NCI-H187 (cell line): ENCODE measurements around the gene IFNA17.
"Not testable (repeated sequence)": the region's sequence is repeated elsewhere in the genome, so short reads cannot be mapped to it uniquely, and the experiment has no call there.

ENCODE experiments used
- DNase-seq, 2 experiments: peaks; one replicate each; lab custom pipeline; 2025; lab: John Stamatoyannopoulos, UW

Gene IFNA17

GRCh38 chr9:21228122-21228521, at the start of gene IFNA17:
TSS of gene IFNA17 (minus strand) at chr9:21228222. CDS start at chr9:21228173, 49 bp downstream.
- no peak for DNase-seq

DNA sequence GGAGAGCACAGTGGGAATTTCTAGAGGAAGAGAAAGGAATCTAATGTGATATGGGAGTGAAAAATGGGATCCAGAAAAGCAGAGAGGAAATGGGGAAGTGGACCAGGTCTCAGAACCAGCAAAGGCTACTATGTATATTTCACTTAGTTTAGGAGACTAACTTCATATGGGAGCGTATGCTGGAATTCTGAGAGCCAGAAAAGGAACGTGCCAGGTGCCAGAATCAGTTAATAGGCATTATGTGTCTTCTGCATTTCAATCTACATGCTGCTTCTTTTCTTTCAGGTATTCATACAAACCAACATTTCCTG, 40.3 kb upstream of the IFNA17 start:
- no peak for DNase-seq

GRCh38 chr9:21267485-21268346, 39.7 kb upstream of the IFNA17 start:
- no peak for DNase-seq

DNA sequence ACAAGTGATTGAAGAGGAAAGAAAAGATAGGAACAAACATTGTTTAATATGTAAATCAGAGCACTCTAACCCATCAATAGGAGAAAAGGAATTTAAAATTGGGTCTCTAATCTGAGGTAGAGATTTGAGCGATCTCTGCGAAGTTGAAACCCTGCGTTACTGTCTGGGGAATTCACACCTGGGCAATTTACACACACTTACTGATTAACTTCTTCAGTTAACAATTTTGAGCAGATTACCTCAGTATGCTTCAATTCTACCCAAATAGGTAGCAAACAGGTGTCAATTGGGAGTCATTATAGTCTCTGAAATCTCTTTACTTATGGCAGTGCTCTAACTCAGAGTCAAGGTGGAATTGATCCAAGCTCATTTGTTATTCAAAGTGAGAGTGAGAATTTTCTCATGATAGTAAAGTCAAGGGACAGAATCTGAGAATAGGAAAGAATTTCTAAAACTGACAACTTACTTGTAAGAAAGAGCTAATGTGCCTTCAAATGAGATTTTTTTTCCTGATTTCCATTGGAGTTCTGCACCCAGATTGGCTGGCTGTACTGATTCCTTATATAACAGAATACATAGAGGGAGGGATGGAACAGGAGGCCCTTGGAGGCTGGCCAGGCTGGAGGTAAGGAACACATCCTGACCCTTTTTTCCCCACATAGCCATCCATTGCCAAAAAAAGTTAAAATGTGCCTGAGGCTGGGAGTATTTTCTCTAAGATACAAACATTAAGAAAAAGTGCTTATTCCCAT, 38.9 kb upstream of the IFNA17 start:
- no peak for DNase-seq

- no peak for DNase-seq
Observed at GRCh38 chr9:21265421-21266189, 37.6 kb upstream of the IFNA17 start.

DNA sequence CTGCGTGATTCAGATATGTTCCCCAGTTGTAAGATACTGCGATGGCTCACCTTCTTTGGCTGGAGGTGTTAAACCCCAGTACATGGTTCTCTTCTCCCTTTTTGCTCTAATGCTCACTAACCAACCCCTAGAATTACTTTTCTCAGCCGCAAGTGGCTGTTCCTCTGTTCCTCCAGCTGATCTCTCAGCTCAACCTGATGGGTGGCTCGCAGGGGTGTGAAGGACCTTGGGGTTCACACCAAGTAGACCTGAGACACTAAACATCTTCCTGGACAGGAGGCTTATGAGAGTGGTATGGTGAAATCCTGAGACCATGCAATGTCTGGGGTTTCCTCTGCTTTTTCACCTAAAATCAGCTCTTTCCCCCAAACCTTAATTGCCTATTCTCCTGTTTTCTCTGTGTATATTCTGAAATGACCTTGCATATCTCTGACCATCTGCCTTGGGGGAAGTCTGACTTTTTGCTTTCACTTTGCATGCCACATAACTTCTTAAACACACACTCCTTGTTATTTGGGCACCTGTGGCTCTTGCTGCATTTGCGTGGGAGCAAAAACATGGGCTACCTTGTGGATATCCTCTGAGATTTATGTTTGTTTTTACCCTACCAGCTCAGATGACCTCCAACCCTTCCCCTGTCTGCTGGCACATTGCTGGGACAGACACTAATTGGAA, 27.7 kb upstream of the IFNA17 start:
- no peak for DNase-seq

DNA sequence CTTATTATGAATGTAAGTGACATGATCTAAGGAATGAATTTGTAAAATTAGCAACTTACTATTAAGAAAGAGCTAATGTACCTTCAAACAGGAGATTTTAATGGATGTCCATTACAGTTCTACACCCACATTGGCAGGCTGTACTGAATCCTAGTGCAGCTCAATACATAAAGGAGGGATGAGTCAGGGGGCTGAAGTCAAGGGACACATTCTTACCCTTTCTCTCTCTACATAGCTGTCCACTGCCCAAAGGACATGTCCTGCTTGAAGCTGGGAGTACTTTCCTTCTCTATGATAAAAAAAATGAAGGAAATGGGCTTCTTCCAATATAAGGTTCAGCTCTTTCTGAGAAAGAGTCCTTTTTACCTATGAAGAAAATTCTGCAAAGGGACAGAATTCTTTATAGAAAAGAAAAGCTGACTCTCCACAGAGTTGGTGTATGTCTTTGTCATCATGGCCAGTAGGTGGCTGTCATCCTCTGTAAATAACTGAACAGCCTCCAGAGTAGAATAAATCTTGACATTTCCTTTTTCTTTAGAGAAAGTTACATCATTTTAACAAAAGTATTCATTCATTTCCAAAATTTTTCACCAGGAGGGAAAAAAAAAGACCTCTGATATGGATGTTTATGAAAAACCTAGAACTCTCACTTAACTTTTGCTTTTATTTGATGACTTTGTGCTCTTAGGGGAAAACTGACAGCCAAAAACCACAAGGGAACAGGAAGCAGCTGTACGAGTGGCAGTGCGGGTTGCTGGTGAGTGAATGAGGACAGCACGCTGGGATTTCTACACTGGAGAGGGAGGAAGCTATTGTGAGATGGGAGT, 24.9 kb upstream of the IFNA17 start:
- DNase-seq: no peak

DNA sequence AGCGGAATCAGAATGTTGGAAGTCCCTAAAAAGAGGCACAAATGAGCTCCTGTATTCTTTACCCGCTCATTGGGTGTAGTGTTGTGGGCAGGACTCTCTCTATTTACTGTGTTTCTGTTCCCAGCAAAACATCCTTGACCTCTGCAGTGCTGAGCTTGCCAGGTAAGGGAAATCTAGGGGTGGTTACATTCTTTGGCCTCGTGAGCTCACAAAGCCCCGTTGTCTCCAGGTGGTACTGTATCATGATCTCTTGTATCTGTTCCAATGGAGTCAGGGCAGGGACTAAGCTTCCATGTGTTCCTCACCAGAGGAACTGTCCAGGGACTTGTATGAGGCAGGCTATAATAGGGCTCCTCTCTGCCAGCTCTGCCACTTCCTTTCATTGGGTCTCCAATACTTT, 23.6 kb upstream of the IFNA17 start:
- no peak for DNase-seq

GRCh38 chr9:21251190-21251589, 23.2 kb upstream of the IFNA17 start:
- no peak for DNase-seq

GRCh38 chr9:21244836-21245235, 16.8 kb upstream of the IFNA17 start:
- no peak for DNase-seq

DNA sequence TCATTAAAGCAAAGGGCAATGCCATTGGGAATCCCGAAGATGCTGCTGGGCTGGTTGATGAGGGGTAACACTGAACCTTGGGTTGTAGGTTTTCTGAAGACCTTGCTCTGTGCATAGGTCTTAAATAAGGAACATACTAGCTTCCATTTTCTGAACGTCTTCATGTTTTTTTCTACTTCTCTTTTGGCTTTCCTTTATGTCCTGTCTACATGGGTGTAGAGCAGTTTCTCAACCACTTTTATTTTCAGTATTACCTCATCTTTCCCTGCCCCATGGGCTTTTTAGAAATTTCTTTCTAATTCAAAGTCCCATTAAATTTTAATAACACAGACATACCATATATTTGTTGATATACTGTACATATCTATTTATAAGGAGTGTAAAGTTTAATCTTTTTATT, 11.9 kb upstream of the IFNA17 start, which contains the start of gene IFNA14:
Gene IFNA14, minus strand, starts transcription at position 95 of the 400 bp plus-strand sequence. Its CDS starts 70 bp downstream, at position 25.
- DNase-seq: no peak

- not testable (repeated sequence) for DNase-seq
Observed at GRCh38 chr9:21236360-21236714, 8.3 kb upstream of the IFNA17 start.

DNA sequence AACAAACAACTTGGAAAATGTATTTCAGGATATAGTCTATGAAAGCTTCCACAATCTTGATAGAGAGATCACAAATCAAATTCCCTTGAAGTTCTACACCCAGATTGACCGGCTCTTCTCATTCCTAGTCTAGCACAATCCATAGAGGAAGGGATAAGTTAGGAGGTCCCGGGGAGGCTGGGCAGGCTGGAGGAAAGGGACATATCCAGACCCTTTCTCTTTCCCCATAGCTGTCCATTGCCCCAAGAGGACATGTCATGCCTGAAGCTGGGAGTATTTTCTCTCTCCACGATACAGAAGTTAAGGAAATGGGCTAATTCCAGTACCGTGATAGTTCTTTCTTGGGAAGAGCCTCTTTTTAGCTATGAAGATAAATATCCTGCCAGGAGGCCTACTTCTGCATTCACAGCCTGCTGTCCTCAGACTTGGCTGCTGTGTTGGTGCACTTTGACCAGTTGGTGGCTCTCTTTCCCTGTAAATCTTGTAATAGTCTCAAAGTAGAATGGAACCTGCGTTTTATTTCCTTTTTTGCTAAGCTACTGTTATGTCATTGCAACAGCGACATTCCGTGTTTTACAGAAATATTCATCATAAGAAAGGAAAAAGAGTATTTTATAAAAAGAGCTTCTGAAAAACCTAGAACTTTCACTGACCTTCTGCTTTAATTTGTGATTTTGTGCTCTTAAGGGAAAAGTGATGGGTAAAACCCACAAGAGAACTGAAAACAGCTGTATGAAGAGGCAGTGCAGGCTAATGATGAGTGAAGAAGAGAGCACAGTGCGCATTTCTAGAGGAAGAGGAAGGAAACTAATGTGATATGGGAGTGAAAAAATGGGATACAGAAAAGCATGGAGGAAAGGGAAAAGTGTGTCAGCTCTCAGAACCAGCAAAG, 7.7 kb upstream of the IFNA17 start:
- not testable (repeated sequence) for DNase-seq

DNA sequence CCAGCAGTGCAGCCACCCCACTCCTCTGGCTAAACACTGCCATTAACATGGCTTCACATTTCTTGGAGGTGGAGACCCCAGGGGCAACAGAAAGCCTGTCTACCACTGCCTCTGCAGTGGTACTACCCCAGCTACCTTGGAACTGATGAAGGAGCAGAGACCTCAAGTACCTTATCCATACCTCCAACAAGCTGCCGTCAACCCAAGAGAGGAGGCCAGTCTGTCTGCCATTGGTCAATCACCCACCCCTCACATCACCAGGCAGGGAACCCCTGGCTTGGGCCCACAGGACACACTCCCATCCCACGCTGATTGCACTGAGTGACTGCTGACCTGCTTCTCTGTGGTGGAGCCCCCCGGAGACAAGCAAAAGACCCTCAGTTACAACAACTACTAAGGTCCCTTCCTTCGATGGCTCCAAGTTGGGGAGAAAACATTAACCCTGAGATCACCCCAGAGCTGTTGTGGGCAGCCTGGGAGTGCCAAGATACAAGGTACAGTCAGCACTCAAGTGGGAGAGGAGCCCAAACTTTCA, 6.2 kb upstream of the IFNA17 start:
- DNase-seq: no peak

GRCh38 chr9:21233258-21233657, 5.2 kb upstream of the IFNA17 start:
- no peak for DNase-seq

DNA sequence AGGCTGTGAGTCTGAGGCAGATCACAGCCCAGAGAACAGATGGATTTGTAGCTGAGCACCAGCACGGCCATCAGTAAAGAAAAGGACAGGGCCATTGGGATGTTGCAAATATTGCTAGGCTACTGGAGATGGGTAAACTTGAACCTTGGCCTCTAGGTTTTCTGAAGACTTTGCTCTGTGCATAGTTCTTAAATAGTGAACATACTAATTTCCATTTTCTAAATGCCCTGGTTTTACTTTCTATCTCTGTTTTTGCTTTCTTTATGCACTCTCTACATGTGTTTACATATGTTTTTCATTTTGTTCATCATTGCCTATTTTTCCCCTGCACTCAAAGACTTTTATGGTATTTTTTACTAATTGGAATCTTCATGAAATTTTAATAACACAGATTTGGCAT, 10.8 kb downstream of the IFNA17 start, which contains the start of gene IFNA16:
Gene IFNA16, minus strand, starts transcription at position 101 of the 400 bp plus-strand sequence. Its CDS starts 6 bp downstream, at position 95.
- not testable (repeated sequence) for DNase-seq

GRCh38 chr9:21213411-21214326, 14.4 kb downstream of the IFNA17 start:
- not testable (repeated sequence) for DNase-seq

DNA sequence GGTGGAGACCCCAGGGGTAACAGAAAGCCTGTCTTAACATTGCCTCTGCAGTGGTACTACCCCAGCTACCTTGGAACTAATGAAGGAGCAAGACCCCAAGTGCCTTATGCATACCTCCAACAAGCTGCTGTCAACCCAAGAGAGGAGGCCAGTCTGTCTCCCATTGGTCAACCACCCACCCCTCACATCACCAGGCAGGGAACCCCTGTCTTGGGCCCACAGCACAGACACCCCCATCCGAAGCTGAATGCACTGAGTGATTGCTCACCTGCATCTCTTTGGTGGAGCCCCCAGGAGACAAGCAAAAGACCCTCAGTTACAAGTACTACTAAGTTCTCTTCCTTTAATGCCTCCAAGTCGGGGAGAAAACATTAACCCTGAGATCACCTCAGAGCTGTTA, 15.9 kb downstream of the IFNA17 start:
- DNase-seq: not testable (repeated sequence)
